Bronchial epithelial cell (primary cell): Measurements from ENCODE around the gene OR2C1. TPM values are rescaled to one million over a fixed set of nuclear protein-coding genes. Genes with fewer than 3 reads are reported as not detected.

Experiments
- DNase-seq: peaks from one replicate; pipeline ENCODE4 v3.0.0-alpha.2; 2010; ENCODE audit warnings: low read depth
- FAIRE-seq: peaks from 2 replicates; lab custom pipeline; 2011; peaks lifted over from hg19 to GRCh38; lab: Jason Lieb, UNC
- H3K27me3 ChIP-seq: 2 replicates; pipeline ENCODE4 v1.5.1; 2011; ENCODE audit warnings: low read length; ENCODE audit not compliant: control insufficient read depth, insufficient read depth
- H3K36me3 ChIP-seq: 2 replicates; pipeline ENCODE4 v1.5.1; 2011; ENCODE audit warnings: low read length; ENCODE audit not compliant: control insufficient read depth, insufficient read depth
- H3K4me3 ChIP-seq: 2 replicates; pipeline ENCODE4 v1.5.1; 2011; ENCODE audit warnings: mild to moderate bottlenecking, low read depth, low read length, control low read depth
- total RNA-seq: library from RNA; depleted of rRNA; stranded (reverse); fragments of >200 nt; gene quantifications from 2 replicates; pipeline ENCODE4 v1.2.1, GENCODE V29; 2014
- TF ChIP-seq, protein P1 (sequence below): IDR thresholded peaks from 2 replicates; pipeline ENCODE4 v1.5.1; 2011; ENCODE audit warnings: mild to moderate bottlenecking, moderate library complexity, low read length, control low read depth, inconsistent platforms; ENCODE audit not compliant: insufficient read depth, severe bottlenecking

The OR2C1 gene
- total RNA-seq, 1 donor from 2014 or later: not detected

DNA sequence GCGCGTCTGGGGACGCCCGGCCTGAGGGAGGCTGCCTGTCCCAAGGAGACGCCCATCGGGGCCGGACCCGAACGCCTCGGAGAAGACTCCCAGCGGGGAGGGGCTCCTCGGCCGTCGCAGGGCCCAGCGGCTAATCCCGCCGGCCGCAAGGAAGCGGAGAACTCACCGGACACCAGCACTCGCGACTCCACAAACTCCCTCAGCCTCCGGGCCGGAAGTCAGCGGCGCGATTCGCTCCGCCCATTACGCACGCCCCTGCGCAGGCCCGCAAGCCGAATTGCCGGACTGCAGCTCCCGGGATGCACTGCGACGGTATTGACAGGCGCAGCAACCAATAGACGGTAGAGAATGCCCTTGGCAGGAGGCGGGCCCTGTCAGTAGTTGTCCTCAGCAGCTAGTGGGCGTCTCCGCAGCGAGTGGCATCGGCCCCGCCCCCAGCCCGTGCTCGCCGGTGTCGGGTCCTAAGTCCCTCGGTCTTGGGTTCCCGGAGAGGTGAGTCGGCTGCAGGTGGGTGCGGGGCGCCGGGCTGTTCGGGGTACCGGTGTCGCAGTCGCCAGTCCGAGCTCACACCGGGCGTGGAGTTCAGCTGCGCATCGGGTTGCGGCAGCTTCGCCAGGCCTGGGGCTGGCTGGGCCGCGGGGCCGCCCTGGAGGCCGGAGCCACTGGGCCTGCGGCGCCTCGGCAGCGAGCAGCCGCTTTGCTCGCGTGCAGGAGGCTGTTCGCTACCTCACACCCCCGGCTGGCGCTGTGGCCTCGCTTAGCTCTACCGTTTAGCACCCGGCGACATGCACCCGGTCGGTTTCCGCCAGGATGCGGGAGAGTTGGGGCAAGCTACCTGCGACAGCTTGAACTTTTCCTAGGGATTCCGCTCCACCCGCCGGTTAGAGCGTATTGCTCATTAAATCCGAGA, 45.3 kb downstream of the OR2C1 start, which contains the start of the genes ZNF174 and ZSCAN32:
ZNF174 (plus strand) TSS at position 437 of the 910 bp plus-strand sequence. CDS start 790 bp downstream, outside the sequence.
ZSCAN32 (minus strand) TSS at position 226 of the 910 bp plus-strand sequence. CDS start 3,447 bp downstream, outside the sequence.
- DNase-seq: peak; percentile 97
- peak within 1 kb of the TSS; percentile 73 for H3K4me3 ChIP-seq
- TF ChIP-seq, protein P1, sequence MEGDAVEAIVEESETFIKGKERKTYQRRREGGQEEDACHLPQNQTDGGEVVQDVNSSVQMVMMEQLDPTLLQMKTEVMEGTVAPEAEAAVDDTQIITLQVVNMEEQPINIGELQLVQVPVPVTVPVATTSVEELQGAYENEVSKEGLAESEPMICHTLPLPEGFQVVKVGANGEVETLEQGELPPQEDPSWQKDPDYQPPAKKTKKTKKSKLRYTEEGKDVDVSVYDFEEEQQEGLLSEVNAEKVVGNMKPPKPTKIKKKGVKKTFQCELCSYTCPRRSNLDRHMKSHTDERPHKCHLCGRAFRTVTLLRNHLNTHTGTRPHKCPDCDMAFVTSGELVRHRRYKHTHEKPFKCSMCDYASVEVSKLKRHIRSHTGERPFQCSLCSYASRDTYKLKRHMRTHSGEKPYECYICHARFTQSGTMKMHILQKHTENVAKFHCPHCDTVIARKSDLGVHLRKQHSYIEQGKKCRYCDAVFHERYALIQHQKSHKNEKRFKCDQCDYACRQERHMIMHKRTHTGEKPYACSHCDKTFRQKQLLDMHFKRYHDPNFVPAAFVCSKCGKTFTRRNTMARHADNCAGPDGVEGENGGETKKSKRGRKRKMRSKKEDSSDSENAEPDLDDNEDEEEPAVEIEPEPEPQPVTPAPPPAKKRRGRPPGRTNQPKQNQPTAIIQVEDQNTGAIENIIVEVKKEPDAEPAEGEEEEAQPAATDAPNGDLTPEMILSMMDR: no peak
- no peak for FAIRE-seq
- H3K27me3 ChIP-seq: no peaks in the 10 kb centered on the region
- peaks cover 13% of the 10 kb centered on the region for H3K36me3 ChIP-seq

GRCh38 chr16:3401719-3402397, 46.2 kb downstream of the OR2C1 start:
- peaks cover 10% of the 10 kb centered on the region for H3K36me3 ChIP-seq
- TF ChIP-seq, protein P1: no peak
- H3K27me3 ChIP-seq: no peaks in the 10 kb centered on the region
- FAIRE-seq (no peak), DNase-seq (no peak)
- peak overlapping the region; percentile 73 for H3K4me3 ChIP-seq

Other genes starting within 250 kb of the OR2C1 start
- gene ZNF205, start 243.3 kb upstream of the OR2C1 start, total RNA-seq: 17.5 and 22.4 TPM in 2 replicates
- 7.6 and 10.6 TPM in 2 replicates for gene ZNF213, start 220.9 kb upstream of the OR2C1 start, total RNA-seq
- not detected in 2 replicates for gene OR1F1, start 167.7 kb upstream of the OR2C1 start, total RNA-seq
- gene ZNF200, start 120.7 kb upstream of the OR2C1 start, total RNA-seq: 9.5 and 9.9 TPM in 2 replicates
- not detected in 2 replicates for gene MEFV, start 99.3 kb upstream of the OR2C1 start, total RNA-seq
- gene ZNF263, start 72.4 kb upstream of the OR2C1 start, total RNA-seq: 46.6 and 60.6 TPM in 2 replicates
- 2.4 and 5.5 TPM in 2 replicates for gene TIGD7, start 50.5 kb upstream of the OR2C1 start, total RNA-seq
- gene ZNF75A, start 50.4 kb upstream of the OR2C1 start, total RNA-seq: 22.9 and 23.2 TPM in 2 replicates
- gene ZSCAN32, start 45.1 kb downstream of the OR2C1 start, total RNA-seq: 15.6 and 17.4 TPM in 2 replicates
- 4.2 TPM in 2 replicates for gene ZNF174, start 45.3 kb downstream of the OR2C1 start, total RNA-seq
- 1.3 and 1.9 TPM in 2 replicates for gene ZNF597, start 87.6 kb downstream of the OR2C1 start, total RNA-seq
- gene NAA60, start 87.8 kb downstream of the OR2C1 start, total RNA-seq: 5.0 and 10.0 TPM in 2 replicates
- gene C16orf90, start 139.6 kb downstream of the OR2C1 start, total RNA-seq: not detected in 2 replicates
- 8.2 and 16.9 TPM in 2 replicates for gene CLUAP1, start 145.1 kb downstream of the OR2C1 start, total RNA-seq
- gene NLRC3, start 221.5 kb downstream of the OR2C1 start, total RNA-seq: not detected in 2 replicates